Astrocyte (in vitro differentiated cells and primary cell): ENCODE measurements around the gene BRAP.

Experiments used
- EZH2 ChIP-seq: IDR thresholded peaks from 2 replicates; pipeline ENCODE4 v1.6.1; 2012; ENCODE audit warnings: mild to moderate bottlenecking, low read length, inconsistent platforms; ENCODE audit not compliant: insufficient read depth
- TF ChIP-seq, protein P1 (sequence below): IDR thresholded peaks from 2 replicates; pipeline ENCODE4 v1.5.1; 2011; ENCODE audit warnings: low read depth, mild to moderate bottlenecking, inconsistent platforms, low read length, moderate library complexity; ENCODE audit not compliant: insufficient read depth

DNA sequence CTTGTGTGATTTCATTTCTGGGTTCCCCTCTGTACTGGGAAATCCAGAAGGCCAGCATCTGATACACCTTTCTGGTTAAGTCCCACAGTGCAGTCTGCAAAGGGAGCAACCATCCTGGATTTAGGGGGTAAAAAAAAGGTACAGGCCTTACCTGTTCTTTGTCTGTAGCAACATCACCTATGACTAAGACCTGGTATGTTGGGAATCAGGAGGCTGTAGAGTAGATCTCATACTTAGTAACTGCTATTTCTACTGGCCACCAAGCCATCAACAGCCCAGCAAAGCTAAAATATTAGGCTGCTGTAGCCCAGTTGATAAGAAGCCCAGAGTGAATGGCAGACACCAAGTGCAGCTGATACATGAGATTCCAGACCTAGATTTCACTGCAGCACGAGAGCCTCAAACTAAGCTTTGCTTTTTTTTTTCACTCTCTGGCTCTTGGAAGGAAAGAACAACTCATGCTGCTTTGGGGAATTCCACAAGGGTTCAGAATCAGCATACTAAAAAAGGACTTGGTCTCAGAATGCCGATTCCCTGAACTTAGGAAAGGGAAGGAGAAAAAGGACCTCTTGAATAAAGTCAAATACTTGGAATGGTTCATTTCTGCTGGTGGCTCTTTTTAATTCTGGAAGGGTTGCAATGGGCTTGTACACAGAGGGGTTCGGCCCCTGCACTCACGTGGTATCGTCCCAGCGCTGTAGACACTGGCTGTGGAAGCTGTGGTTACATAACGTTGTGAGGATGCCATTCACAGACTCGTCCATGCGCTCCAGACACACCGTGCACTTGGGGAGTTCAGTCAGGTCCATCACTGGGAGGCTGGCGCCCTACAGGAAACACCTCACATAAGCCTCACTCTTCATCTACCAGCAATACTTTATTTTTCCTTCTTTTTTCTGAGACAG is 20.5 kb downstream of the BRAP start:
- TF ChIP-seq, protein P1, sequence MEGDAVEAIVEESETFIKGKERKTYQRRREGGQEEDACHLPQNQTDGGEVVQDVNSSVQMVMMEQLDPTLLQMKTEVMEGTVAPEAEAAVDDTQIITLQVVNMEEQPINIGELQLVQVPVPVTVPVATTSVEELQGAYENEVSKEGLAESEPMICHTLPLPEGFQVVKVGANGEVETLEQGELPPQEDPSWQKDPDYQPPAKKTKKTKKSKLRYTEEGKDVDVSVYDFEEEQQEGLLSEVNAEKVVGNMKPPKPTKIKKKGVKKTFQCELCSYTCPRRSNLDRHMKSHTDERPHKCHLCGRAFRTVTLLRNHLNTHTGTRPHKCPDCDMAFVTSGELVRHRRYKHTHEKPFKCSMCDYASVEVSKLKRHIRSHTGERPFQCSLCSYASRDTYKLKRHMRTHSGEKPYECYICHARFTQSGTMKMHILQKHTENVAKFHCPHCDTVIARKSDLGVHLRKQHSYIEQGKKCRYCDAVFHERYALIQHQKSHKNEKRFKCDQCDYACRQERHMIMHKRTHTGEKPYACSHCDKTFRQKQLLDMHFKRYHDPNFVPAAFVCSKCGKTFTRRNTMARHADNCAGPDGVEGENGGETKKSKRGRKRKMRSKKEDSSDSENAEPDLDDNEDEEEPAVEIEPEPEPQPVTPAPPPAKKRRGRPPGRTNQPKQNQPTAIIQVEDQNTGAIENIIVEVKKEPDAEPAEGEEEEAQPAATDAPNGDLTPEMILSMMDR: no peak
- no peak for TF ChIP-seq EZH2
